ENCODE results near the gene WDFY3.

Gene WDFY3

GRCh38 chr4:84948056-84948455 lies 18.4 kb downstream of the WDFY3 start:
- no peak for DNase-seq (ENCODE audit: low read depth in 1 of 2, low spot score in 1 of 2)

- no peak for DNase-seq (ENCODE audit: low read depth in 1 of 2, low spot score in 1 of 2)
Measured at GRCh38 chr4:84944947-84945346, 21.5 kb downstream of the WDFY3 start.

- DNase-seq (ENCODE audit: low read depth in 1 of 2, low spot score in 1 of 2), result no peak
Measured at GRCh38 chr4:84940960-84941359, 25.5 kb downstream of the WDFY3 start.

GRCh38 chr4:84939113-84939512 lies 27.4 kb downstream of the WDFY3 start:
- no peak for DNase-seq (ENCODE audit: low read depth in 1 of 2, low spot score in 1 of 2)

- DNase-seq (ENCODE audit: low read depth in 1 of 2, low spot score in 1 of 2), result no peak
Measured at GRCh38 chr4:84938316-84938715, 28.2 kb downstream of the WDFY3 start.

- DNase-seq (ENCODE audit: low read depth in 1 of 2, low spot score in 1 of 2), result no peak
Measured at GRCh38 chr4:84937381-84937977, 29.0 kb downstream of the WDFY3 start.

- no peak for DNase-seq (ENCODE audit: low read depth in 1 of 2, low spot score in 1 of 2)
Measured at GRCh38 chr4:84936123-84936522, 30.4 kb downstream of the WDFY3 start.

- no peak for DNase-seq (ENCODE audit: low read depth in 1 of 2, low spot score in 1 of 2)
Measured at GRCh38 chr4:84932462-84932861, 34.0 kb downstream of the WDFY3 start.

- no peak for DNase-seq (ENCODE audit: low read depth in 1 of 2, low spot score in 1 of 2)
Measured at GRCh38 chr4:84931961-84932360, 34.5 kb downstream of the WDFY3 start.

GRCh38 chr4:84931274-84931673 lies 35.2 kb downstream of the WDFY3 start:
- no peak for DNase-seq (ENCODE audit: low read depth in 1 of 2, low spot score in 1 of 2)

GRCh38 chr4:84928089-84928488 lies 38.4 kb downstream of the WDFY3 start:
- no peak for DNase-seq (ENCODE audit: low read depth in 1 of 2, low spot score in 1 of 2)

- DNase-seq (ENCODE audit: low read depth in 1 of 2, low spot score in 1 of 2), result no peak
Measured at GRCh38 chr4:84927428-84927827, 39.1 kb downstream of the WDFY3 start.

GRCh38 chr4:84925558-84925957 lies 40.9 kb downstream of the WDFY3 start:
- no peak for DNase-seq (ENCODE audit: low read depth in 1 of 2, low spot score in 1 of 2)

GRCh38 chr4:84924434-84924833 lies 42.1 kb downstream of the WDFY3 start:
- DNase-seq (ENCODE audit: low read depth in 1 of 2, low spot score in 1 of 2), result no peak

- no peak for DNase-seq (ENCODE audit: low read depth in 1 of 2, low spot score in 1 of 2)
Measured at GRCh38 chr4:84920617-84921016, 45.9 kb downstream of the WDFY3 start.

GRCh38 chr4:84917869-84918600 lies 48.5 kb downstream of the WDFY3 start:
- DNase-seq (ENCODE audit: low read depth in 1 of 2, low spot score in 1 of 2), result no peak

GRCh38 chr4:84917086-84917821 lies 49.2 kb downstream of the WDFY3 start:
- DNase-seq (ENCODE audit: low read depth in 1 of 2, low spot score in 1 of 2), result no peak

GRCh38 chr4:84916227-84916626 lies 50.3 kb downstream of the WDFY3 start:
- DNase-seq (ENCODE audit: low read depth in 1 of 2, low spot score in 1 of 2), result no peak

- DNase-seq (ENCODE audit: low read depth in 1 of 2, low spot score in 1 of 2), result no peak
Measured at GRCh38 chr4:84915396-84915780, 51.1 kb downstream of the WDFY3 start.

- no peak for DNase-seq (ENCODE audit: low read depth in 1 of 2, low spot score in 1 of 2)
Measured at GRCh38 chr4:84914686-84915395, 51.6 kb downstream of the WDFY3 start.

- DNase-seq (ENCODE audit: low read depth in 1 of 2, low spot score in 1 of 2), result no peak
Measured at GRCh38 chr4:84913176-84913575, 53.3 kb downstream of the WDFY3 start.

- DNase-seq (ENCODE audit: low read depth in 1 of 2, low spot score in 1 of 2), result no peak
Measured at GRCh38 chr4:84912741-84913140, 53.7 kb downstream of the WDFY3 start.

Measured in activated CD4-positive, alpha-beta T cell treated with anti-CD3 and anti-CD28 coated beads, Interleukin-2, amount 50 U/mL, for 24 hours (primary cell).